Liver (tissue), 9 donors: Measurements from ENCODE around the gene LYZL1. TPM values are rescaled to one million over a fixed set of nuclear protein-coding genes. Genes with fewer than 3 reads are reported as not detected.

Experiments used
- DNase-seq: peaks from one replicate; pipeline ENCODE4 v3.0.0-alpha.2; 2017; ENCODE audit warnings: low spot score
- H3K27ac ChIP-seq, 2 donors: one replicate each; pipeline ENCODE4 v1.7.0; 2013; ENCODE audit warnings: inconsistent platforms in 2 of 2, low read length in 2 of 2, control low read depth in 1 of 2, low read depth in 1 of 2, mild to moderate bottlenecking in 1 of 2
- H3K27me3 ChIP-seq, 4 donors: one replicate each; pipeline versions ENCODE4 v1.6.1 to v1.7.0; 2013; ENCODE audit warnings: low read length in 3 of 4, inconsistent platforms in 1 of 4, mild to moderate bottlenecking in 1 of 4, moderate library complexity in 1 of 4; ENCODE audit not compliant: control insufficient read depth in 4 of 4, insufficient read depth in 4 of 4
- H3K36me3 ChIP-seq, 4 donors: one replicate each; pipeline versions ENCODE4 v1.6.1 to v1.7.0; 2013; ENCODE audit warnings: low read length in 3 of 4, mild to moderate bottlenecking in 3 of 4, low read depth in 1 of 4, moderate library complexity in 1 of 4; ENCODE audit not compliant: control insufficient read depth in 4 of 4, insufficient read depth in 3 of 4
- H3K4me1 ChIP-seq, 4 donors: one replicate each; pipeline versions ENCODE4 v1.6.1 to v1.7.0; 2013; ENCODE audit warnings: low read length in 3 of 4, mild to moderate bottlenecking in 3 of 4, moderate library complexity in 1 of 4; ENCODE audit not compliant: control insufficient read depth in 4 of 4, insufficient read depth in 4 of 4
- H3K4me3 ChIP-seq, 3 donors: one replicate each; pipeline versions ENCODE4 v1.6.1 to v1.7.0; 2013; ENCODE audit warnings: low read length in 3 of 3, control low read depth in 1 of 3, low read depth in 1 of 3, mild to moderate bottlenecking in 1 of 3
- H3K9ac ChIP-seq, 2 donors: one replicate each; pipeline ENCODE4 v1.7.0; 2013; ENCODE audit warnings: low read length in 2 of 2, mild to moderate bottlenecking in 2 of 2, moderate library complexity in 2 of 2, control low read depth in 1 of 2, low read depth in 1 of 2
- H3K9me3 ChIP-seq, 4 donors: one replicate each; pipeline versions ENCODE4 v1.6.1 to v1.7.0; 2013; ENCODE audit warnings: low read length in 3 of 4; ENCODE audit not compliant: control insufficient read depth in 4 of 4
- CTCF ChIP-seq: fragments of 150-350 bp; IDR thresholded peaks from 2 replicates; pipeline ENCODE4 v1.5.1; 2017; ENCODE audit warnings: improper control_type of control experiment, low read depth, low read length; ENCODE audit not compliant: missing input control
- EGR1 ChIP-seq, 2 donors: IDR thresholded peaks; 2 replicates each; pipeline ENCODE4 v1.6.1; 2016 to 2018; ENCODE audit warnings: antibody characterized with exemption in 2 of 2, low read depth in 2 of 2
- FOXA1 ChIP-seq: IDR thresholded peaks from 2 replicates; pipeline ENCODE4 v1.6.1; 2016; ENCODE audit warnings: antibody characterized with exemption
- FOXA2 ChIP-seq: IDR thresholded peaks from 2 replicates; pipeline ENCODE4 v1.6.1; 2016; ENCODE audit warnings: antibody characterized with exemption
- GABPA ChIP-seq, 2 donors: IDR thresholded peaks in 1 of 2; conservative IDR thresholded peaks in 1 of 2; 2 replicates each; pipeline ENCODE4 v1.6.1; 2016; ENCODE audit warnings: antibody characterized with exemption in 2 of 2, mild to moderate bottlenecking in 1 of 2, moderate library complexity in 1 of 2
- HNF4A ChIP-seq, 2 donors: conservative IDR thresholded peaks; 2 replicates each; pipeline ENCODE4 v1.6.1; 2016; ENCODE audit warnings: antibody characterized with exemption in 2 of 2, mild to moderate bottlenecking in 2 of 2
- HNF4G ChIP-seq: IDR thresholded peaks from 2 replicates; pipeline ENCODE4 v1.6.1; 2016; ENCODE audit warnings: antibody characterized with exemption
- JUND ChIP-seq, 2 donors: IDR thresholded peaks; 2 replicates each; pipeline ENCODE4 v1.6.1; 2016; ENCODE audit warnings: antibody characterized with exemption in 2 of 2
- MAX ChIP-seq: IDR thresholded peaks from 2 replicates; pipeline ENCODE4 v1.6.1; 2016; ENCODE audit warnings: antibody characterized with exemption
- NR2F2 ChIP-seq: IDR thresholded peaks from 2 replicates; pipeline ENCODE4 v1.6.1; 2016; ENCODE audit warnings: antibody characterized with exemption
- RAD21 ChIP-seq, 2 donors: IDR thresholded peaks; 2 replicates each; pipeline ENCODE4 v1.6.1; 2016; ENCODE audit warnings: antibody characterized with exemption in 2 of 2, mild to moderate bottlenecking in 2 of 2
- RXRA ChIP-seq, 2 donors: IDR thresholded peaks; 2 replicates each; pipeline ENCODE4 v1.6.1; 2017 to 2018; ENCODE audit warnings: antibody characterized with exemption in 2 of 2, mild to moderate bottlenecking in 1 of 2
- SP1 ChIP-seq: IDR thresholded peaks from 2 replicates; pipeline ENCODE4 v1.6.1; 2018; ENCODE audit warnings: antibody characterized with exemption, mild to moderate bottlenecking
- TAF1 ChIP-seq: conservative IDR thresholded peaks from 2 replicates; pipeline ENCODE4 v1.6.1; 2016; ENCODE audit warnings: antibody characterized with exemption, mild to moderate bottlenecking
- YY1 ChIP-seq: IDR thresholded peaks from 2 replicates; pipeline ENCODE4 v1.6.1; 2016; ENCODE audit warnings: antibody characterized with exemption, mild to moderate bottlenecking
- WGBS: extraction: QIAGEN DNeasy Blood & Tissue Kit; methylation state at CpG from one replicate; pipeline ENCODE4 v1.1.7; 2013; 5-methylcytosine and 5-hydroxymethylcytosine counted together
- polyA plus RNA-seq, 2 donors: library from polyadenylated mRNA; stranded (reverse) in 1 of 2; unstranded in 1 of 2; fragments of 200-250 nt in 1 of 2; fragments of >200 nt in 1 of 2; fragmentation: Nextera tagmentation in 1 of 2; extraction: Ambion mirVana in 1 of 2; gene quantifications; one replicate each; pipeline versions ENCODE4 v1.2.1 to v1.2.3, GENCODE V29; 2013 to 2015
- total RNA-seq, 2 donors: library from RNA; depleted of rRNA; stranded (reverse); fragments of >200 nt; gene quantifications; one replicate each; pipeline ENCODE4 v1.2.3, GENCODE V29; 2014
- TF ChIP-seq, protein P1 (sequence below): IDR thresholded peaks from 2 replicates; pipeline ENCODE4 v1.6.1; 2016; ENCODE audit warnings: antibody characterized with exemption
- TF ChIP-seq, protein P2 (sequence below): IDR thresholded peaks from 2 replicates; pipeline ENCODE4 v1.6.1; 2016; ENCODE audit warnings: antibody characterized with exemption, mild to moderate bottlenecking
- donor health status: healthy.
- donor health status: healthy.
- donor health status: healthy.
- donor health status: healthy.
- donor health status: healthy.

Gene LYZL1
- total and polyA plus RNA-seq, 4 donors, result not detected

GRCh38 chr10:29266641-29267040, 22.2 kb upstream of the LYZL1 start:
- Histone ChIP-seq H3K27me3 (no peaks in the 10 kb centered on the region), H3K27ac (peak overlapping the region in 1 of 2 donors; percentile 11), H3K4me3 (no peak overlapping the region), H3K36me3 (no peaks in the 10 kb centered on the region), H3K9me3 (no peaks in the 10 kb centered on the region), H3K4me1 (peaks cover 0 to 5% (median 2%) of the 10 kb centered on the region in 4 donors), H3K9ac (no peak overlapping the region)
- WGBS, result 33% methylated on average over 8 of the region's 8 CpGs
- DNase-seq, result no peak
- TF ChIP-seq HNF4A (conservative IDR thresholded peaks at IDR 0.05) (peak; percentile 53 to 71), FOXA2 (no peak), TAF1 (no peak), RXRA (IDR thresholded peaks at IDR 0.05) (peak; percentile 42 to 70), SP1 (peak; percentile 47), HNF4G (no peak), JUND (IDR thresholded peaks at IDR 0.05) (peak; percentile 58 to 69), EGR1 (IDR thresholded peaks at IDR 0.05; ENCODE audit: low read depth in 2 of 2) (no peak), NR2F2 (no peak), FOXA1 (no peak), GABPA (IDR thresholded peaks at IDR 0.05 in 1 of 2, conservative IDR thresholded peaks at IDR 0.05 in 1 of 2) (peak in 1 of 2 donors; percentile 23), MAX (peak; percentile 26), RAD21 (IDR thresholded peaks at IDR 0.05) (peak; percentile 36 to 41), YY1 (peak; percentile 82)
- TF ChIP-seq, protein P1, sequence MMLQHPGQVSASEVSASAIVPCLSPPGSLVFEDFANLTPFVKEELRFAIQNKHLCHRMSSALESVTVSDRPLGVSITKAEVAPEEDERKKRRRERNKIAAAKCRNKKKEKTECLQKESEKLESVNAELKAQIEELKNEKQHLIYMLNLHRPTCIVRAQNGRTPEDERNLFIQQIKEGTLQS, result peak; percentile 47
- TF ChIP-seq, protein P2, sequence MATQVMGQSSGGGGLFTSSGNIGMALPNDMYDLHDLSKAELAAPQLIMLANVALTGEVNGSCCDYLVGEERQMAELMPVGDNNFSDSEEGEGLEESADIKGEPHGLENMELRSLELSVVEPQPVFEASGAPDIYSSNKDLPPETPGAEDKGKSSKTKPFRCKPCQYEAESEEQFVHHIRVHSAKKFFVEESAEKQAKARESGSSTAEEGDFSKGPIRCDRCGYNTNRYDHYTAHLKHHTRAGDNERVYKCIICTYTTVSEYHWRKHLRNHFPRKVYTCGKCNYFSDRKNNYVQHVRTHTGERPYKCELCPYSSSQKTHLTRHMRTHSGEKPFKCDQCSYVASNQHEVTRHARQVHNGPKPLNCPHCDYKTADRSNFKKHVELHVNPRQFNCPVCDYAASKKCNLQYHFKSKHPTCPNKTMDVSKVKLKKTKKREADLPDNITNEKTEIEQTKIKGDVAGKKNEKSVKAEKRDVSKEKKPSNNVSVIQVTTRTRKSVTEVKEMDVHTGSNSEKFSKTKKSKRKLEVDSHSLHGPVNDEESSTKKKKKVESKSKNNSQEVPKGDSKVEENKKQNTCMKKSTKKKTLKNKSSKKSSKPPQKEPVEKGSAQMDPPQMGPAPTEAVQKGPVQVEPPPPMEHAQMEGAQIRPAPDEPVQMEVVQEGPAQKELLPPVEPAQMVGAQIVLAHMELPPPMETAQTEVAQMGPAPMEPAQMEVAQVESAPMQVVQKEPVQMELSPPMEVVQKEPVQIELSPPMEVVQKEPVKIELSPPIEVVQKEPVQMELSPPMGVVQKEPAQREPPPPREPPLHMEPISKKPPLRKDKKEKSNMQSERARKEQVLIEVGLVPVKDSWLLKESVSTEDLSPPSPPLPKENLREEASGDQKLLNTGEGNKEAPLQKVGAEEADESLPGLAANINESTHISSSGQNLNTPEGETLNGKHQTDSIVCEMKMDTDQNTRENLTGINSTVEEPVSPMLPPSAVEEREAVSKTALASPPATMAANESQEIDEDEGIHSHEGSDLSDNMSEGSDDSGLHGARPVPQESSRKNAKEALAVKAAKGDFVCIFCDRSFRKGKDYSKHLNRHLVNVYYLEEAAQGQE, result peak; percentile 34

DNA sequence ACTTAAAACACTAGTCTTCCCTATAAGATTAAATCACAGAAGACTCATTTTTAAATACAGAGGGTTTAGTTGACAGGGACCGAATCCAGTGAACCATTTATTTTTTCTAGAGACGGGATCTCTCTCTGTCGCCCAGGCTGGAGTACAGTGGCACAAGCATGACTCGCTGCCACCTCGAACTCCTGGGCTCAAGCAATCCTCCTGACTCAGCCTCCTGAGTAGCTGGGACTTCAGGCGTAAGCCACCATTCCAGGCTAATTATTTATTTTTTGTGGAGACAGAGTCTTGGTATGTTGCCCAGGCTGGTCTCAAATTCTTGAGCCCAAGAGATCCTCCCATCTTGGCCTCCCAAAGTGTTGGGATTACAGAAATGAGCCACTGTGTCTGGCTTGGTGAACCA, 20.9 kb upstream of the LYZL1 start:
- H3K4me1 ChIP-seq, result peaks cover 0 to 5% (median 2%) of the 10 kb centered on the region in 4 donors
- no peak for DNase-seq
- H3K9ac ChIP-seq, result no peak overlapping the region
- TF ChIP-seq FOXA1 (no peak), HNF4A (conservative IDR thresholded peaks at IDR 0.05) (no peak), CTCF (no peak), SP1 (no peak), MAX (no peak), RAD21 (IDR thresholded peaks at IDR 0.05) (no peak), TAF1 (no peak)
- TF ChIP-seq, protein P1, result no peak
- TF ChIP-seq, protein P2, result no peak
- 97% methylated on average over 6 of the region's 6 CpGs for WGBS
- H3K36me3 ChIP-seq, result no peaks in the 10 kb centered on the region
- H3K27ac ChIP-seq, result no peak overlapping the region
- no peaks in the 10 kb centered on the region for H3K9me3 ChIP-seq
- H3K4me3 ChIP-seq, result no peak overlapping the region
- H3K27me3 ChIP-seq, result no peaks in the 10 kb centered on the region
